GM19324 (cell line): ENCODE data around the gene NFKBIA.
"Not testable (repeated sequence)": the region's sequence is repeated elsewhere in the genome, so short reads cannot be mapped to it uniquely, and the experiment has no call there.

Experiments used
- ATAC-seq: cut with Tn5 transposase; IDR thresholded peaks from one replicate; pipeline ENCODE4 v1.9.1; 2021; ENCODE audit warnings: mild to moderate bottlenecking, moderate library complexity; ENCODE audit not compliant: unreplicated experiment, low FRiP score

Gene NFKBIA

DNA sequence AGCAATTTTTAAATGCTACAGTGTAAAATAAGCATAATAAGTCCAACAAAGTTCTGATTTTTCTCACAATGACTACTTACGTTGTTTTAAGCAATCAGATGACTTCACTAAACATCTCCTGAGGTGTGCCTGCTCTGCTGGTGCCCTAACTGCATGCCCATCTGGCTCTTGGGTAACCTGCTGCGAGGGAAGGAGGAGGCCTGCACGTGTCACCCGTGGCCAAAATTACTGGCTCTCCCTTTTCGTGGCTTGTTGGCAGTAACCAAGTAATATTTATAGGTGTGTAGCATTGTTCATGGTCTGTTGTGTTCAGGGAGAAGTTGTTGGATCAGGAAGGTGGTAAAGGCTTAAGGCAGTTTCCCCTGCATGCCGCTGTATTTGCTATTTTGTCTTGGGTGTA, 6.3 kb upstream of the NFKBIA start:
- ATAC-seq, result no peak

GRCh38 chr14:35409595-35409994, 5.0 kb upstream of the NFKBIA start:
- no peak for ATAC-seq

DNA sequence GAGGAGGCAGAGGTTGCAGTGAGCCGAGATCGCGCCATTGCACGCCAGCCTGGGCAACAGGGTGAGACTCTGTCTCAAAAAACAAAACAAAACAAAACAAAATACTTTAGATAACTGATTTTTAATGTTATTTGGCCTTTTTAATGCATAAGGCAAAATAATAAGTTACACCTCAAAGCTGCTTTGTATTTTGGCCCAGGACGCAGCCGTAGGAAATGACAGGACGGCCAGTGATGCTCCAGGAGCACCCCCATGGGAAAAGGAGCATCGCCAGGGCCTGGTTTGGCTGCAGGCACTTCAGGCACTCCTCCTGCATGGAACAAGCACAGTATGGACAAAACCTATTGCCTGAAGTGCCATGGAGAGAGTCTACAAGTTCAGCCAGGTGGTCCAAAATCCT, 3.5 kb upstream of the NFKBIA start:
- ATAC-seq, result no peak

DNA sequence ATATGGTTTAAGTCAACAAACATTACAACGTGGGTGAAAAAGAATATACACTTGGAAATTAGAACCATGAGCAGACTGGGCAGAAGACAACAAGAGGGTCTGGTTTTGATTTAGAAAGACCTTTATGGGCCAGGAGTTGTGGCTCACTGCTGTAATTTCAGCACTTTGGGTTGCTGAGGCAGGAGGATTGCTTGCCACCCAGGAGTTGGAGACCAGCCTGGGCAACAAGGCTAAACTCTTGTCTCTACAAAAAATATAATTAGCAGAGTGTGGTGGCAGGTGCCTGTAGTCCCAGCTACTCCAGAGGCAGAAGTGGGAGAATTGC, 2.7 kb upstream of the NFKBIA start:
- ATAC-seq, result no peak

GRCh38 chr14:35406506-35407305, 2.2 kb upstream of the NFKBIA start:
- no peak for ATAC-seq

DNA sequence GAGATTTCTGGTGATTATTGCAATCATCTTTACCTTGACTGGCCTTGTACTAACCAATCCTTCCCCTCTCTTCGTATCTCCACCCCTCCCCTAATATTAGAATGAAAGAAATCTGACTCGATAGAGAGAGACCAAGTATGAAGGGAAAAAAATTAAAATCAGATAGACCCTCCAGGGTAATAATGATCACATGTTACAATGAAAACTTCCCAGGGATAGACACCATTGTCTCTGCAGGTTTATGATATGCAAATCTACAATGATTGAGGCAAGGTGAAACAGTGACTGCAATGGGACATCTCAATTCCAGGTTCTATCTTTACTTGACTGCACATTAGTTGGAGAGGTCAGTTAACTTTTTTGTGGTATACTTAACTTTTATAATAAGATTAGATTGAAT, 1.5 kb upstream of the NFKBIA start:
- ATAC-seq, result no peak

GRCh38 chr14:35405304-35405996, 901 bp upstream of the NFKBIA start:
- ATAC-seq, result no peak

DNA sequence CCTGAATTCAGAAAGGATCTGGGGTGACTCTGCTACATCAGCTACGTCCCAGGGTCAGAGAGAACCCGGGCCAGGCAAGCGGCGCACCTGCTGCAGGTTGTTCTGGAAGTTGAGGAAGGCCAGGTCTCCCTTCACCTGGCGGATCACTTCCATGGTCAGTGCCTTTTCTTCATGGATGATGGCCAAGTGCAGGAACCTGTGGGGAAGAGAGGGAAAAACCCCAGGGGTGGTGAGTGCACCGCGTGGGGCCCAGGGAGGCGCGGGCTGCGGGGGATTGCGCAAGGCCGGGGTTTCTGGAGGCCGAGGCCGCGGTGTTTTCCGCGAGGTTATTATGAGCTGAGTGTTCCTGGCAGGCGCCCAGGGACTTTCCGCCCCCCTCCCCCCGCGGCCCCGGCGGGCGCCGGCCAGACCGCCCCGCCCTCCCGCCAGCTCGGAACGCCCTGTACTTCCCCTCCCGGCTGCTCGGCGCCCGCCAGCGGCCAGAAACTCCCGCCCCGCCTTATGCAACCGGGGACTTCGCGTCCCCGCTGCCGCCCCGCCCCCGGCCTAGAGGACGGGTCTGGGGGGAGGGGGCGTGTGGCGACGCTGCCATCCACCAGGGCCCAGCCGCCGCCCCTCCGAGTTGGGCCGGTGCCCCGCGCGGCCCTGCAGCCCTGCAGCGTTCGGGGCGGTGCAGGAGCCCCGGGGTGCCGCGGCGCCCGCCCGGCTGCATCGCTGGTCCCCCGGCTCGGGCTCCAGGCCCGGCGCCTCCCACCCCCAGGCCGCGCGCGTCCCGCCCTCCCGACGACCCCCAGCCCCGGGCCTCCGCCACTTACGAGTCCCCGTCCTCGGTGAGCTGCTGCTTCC, 723 bp downstream of the NFKBIA start:
- ATAC-seq, result peak; percentile 71

- ATAC-seq, result no peak
Measured at GRCh38 chr14:35403114-35403602, 1.4 kb downstream of the NFKBIA start.

GRCh38 chr14:35402323-35403113, 2.0 kb downstream of the NFKBIA start:
- ATAC-seq, result no peak

GRCh38 chr14:35401422-35402265, 2.9 kb downstream of the NFKBIA start:
- ATAC-seq, result no peak

DNA sequence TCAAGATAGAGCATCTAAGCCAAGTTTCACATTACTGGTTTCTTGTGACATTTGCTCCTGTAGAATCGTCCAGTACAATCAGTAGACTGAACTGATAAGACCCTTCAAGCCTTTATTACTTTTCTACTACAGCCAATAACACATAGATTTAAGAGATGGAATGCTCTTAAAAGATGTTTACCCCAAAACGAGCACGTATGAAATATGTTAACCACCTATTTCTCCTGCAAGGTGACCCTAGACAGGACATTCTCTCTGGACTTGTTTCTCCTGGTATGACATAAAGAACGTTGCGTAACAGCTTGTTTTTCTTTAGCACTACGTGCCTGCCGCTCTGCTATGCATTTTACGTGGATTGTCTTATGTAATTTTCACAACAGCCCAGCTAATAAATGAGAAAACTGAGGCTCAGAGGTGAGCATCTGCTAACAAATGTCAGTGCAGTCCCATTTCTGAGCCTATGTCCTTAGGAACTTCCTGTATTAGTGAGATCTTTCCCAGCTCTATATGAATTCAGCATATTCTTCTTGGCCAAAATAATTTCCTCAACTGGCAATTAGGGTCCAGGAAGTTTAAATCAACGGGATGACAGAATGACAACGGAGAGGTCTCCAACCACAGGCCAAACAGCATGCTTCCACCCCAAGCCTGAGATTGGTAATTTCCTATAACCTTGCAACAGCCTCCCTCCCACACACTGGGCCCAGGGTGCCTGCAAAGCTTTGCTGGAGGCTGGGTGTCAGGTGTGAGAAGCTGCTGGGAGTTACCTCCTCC, 3.7 kb downstream of the NFKBIA start:
- ATAC-seq, result no peak

DNA sequence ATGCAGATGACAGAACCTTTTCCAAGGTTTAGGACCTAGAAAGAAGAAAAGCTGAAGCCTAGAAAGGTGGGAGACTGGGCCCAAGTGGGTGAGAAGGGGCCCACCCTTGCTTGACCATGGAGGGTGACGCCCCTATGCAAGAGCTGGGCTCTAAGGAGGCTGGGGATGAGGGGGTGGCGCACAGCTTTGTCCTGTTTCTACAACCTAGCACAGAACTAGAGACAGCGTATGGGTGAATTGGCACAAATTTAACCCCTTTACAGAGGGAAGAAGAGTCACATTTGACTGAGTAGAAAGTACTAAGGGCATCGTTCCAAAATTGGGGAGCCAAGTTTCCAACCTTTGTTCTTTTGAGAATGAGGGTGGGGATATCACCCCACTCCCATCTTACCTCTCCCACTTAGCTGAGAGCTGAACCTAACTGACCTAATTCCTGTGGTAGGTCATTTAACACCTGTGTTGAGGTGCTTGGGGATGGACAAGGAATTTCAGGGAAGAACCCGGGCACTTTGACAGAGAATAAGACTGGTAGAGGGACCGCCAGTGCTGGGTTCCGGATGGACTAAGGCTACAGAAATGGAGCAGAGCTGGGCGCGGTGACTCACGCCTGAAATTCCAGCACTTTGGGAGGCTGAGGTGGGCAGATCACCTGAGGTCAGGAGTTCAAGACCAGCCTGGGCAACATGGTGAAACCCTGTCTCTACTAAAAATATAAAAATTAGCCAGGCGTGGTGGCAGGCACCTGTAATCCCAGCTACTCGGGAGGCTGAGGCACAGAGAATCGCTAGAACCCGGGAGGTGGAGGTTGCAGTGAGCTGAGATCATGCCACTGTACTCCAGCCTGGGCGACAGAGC, 5.2 kb downstream of the NFKBIA start:
- ATAC-seq, result no peak

DNA sequence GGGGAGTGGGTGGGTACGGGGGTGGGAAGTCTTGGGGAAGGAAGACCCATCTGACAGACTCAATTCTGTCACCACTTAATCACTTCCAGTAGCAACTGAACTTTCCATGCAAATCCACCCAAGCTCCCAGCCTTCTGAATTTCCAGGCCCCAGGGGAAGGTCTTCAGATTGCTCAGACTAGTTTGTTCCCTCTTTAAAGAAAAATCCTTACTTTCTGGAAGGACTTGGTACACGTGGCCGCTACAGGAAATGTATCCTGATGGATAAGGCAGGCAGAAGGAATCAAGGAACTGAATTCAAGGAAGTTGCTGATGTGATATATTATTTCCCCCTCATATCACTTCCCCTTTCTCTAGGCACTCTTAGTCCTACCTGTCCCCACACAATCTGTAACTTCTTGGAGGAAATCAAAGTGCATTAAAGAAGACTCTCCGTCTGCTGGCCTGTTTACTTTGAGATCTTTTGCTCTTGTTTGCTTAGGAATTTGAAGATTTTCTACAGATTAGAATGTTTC, 6.4 kb downstream of the NFKBIA start:
- no peak for ATAC-seq

GRCh38 chr14:35396610-35397009, 7.9 kb downstream of the NFKBIA start:
- not testable (repeated sequence) for ATAC-seq

DNA sequence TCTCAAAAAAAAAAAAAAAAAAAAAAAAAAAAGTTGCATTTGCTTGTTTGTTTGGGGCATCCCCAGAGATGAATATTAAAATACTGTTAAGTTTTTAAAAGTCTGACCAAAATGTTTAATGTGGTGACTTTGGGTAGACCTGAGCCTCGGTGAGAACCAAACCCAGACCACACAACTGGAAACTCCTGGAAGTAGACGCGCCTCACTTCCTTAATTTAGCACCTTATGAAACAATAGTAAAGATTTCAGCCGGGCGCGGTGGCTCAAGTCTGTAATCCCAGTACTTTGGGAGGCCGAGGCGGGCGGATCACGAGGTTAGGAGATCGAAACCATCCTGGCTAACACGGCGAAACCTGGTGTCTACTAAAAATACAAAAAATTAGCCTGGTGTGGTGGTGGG, 9.3 kb downstream of the NFKBIA start:
- ATAC-seq, result no peak

GRCh38 chr14:35394326-35395013, 10.1 kb downstream of the NFKBIA start:
- ATAC-seq, result no peak
